Prostate gland (tissue), 2 donors: Measurements from ENCODE around the gene SECTM1. TPM values are rescaled to one million over a fixed set of nuclear protein-coding genes. Genes with fewer than 3 reads are reported as not detected.

Experiments used
- DNase-seq: peaks from one replicate; pipeline ENCODE4 v3.0.0-alpha.2; 2019; ENCODE audit warnings: low spot score
- H3K27ac ChIP-seq, 2 donors: fragments of 200-600 bp; sonication (generic); 2 replicates each; pipeline ENCODE4 v1.5.1; 2017 to 2019
- H3K27me3 ChIP-seq: fragments of 200-600 bp; sonication (generic); replicated peaks from 2 replicates; pipeline ENCODE4 v1.5.1; 2019; ENCODE audit not compliant: insufficient read depth
- H3K36me3 ChIP-seq, 2 donors: fragments of 200-600 bp; sonication (generic); 1 replicate in 1 of 2; 2 replicates in 1 of 2; pipeline versions ENCODE4 v1.5.1 to v1.8.1; 2017 to 2019
- H3K4me1 ChIP-seq: fragments of 200-600 bp; sonication (generic); replicated peaks from 2 replicates; pipeline ENCODE4 v1.5.1; 2019
- H3K4me3 ChIP-seq, 2 donors: fragments of 200-600 bp; sonication (generic); 2 replicates each; pipeline ENCODE4 v1.5.1; 2017 to 2019
- H3K9me3 ChIP-seq: fragments of 200-600 bp; sonication (generic); 2 replicates; pipeline ENCODE4 v1.5.1; 2017
- CTCF ChIP-seq, 4 experiments: fragments of 200-600 bp in 2 of 4; fragments of 450-650 bp in 2 of 4; sonication (generic) in 2 of 4; IDR thresholded peaks; 1 replicate in 3 of 4; 2 replicates in 1 of 4; pipeline ENCODE4 v1.5.1; 2016 to 2019; ENCODE audit warnings: antibody characterized with exemption in 4 of 4, mild to moderate bottlenecking in 2 of 4, moderate library complexity in 2 of 4
- POLR2A ChIP-seq: fragments of 450-650 bp; IDR thresholded peaks from one replicate; pipeline ENCODE4 v1.6.1; 2016; ENCODE audit warnings: antibody characterized with exemption, mild to moderate bottlenecking
- POLR2AphosphoS5 ChIP-seq: sonication (generic); formaldehyde crosslinking; IDR thresholded peaks from one replicate; pipeline ENCODE4 v1.6.1; 2017; ENCODE audit warnings: antibody characterized with exemption
- WGBS: methylation state at CpG from one replicate; pipeline ENCODE4 v1.1.5; 2018; 5-methylcytosine and 5-hydroxymethylcytosine counted together
- intact Hi-C: fragments of 100-400 bp; cut with DNase I; formaldehyde crosslinking; loops from one replicate; pipeline ENCODE4 v1.14.2; 2022
- total RNA-seq, 2 donors: library from RNA; depleted of rRNA; stranded (reverse); fragments of >200 nt; gene quantifications; one replicate each; pipeline ENCODE4 v1.1.0, GENCODE V29; 2016

The SECTM1 gene
- total RNA-seq, 2 donors from 2014 or later, result 9.0 to 12.5 TPM

DNA sequence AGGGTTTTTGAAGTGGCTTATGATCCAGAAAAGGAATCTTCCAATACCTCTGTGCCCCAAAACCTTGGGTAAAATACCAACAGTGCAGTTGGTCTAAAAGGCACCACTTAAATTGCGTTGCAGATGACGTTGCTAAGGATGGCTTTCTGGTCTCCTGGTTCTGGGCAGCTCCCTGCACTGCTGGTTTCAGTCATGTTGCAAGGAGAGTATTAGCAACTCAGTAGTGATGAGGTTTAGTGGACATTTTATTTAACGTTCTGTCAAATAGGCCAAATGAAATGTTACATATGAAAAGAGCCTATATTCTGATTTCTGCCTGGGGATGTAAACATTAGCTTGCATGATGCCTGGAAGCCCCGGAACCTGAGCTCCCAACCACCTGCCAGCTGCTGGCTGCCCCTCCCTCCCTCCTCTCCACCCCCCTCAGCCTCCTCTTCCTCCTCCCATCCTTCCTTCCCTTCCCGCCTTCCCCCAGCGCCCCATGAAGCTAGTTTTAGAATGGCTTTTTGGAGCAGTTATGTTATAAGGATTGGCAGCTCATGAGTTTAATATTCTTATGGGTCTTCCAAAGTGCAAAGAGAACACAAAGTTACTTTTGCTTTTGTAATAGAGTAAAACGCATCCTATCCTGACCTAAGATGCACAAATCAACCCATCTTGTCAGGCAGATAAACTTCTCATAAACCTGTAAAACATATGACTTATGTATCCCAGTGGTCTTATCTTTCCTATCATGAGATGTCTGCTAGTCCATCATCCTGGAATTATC lies 36.9 kb downstream of the SECTM1 start:
- TF ChIP-seq POLR2A (no peak), CTCF (IDR thresholded peaks at IDR 0.05) (no peak), POLR2AphosphoS5 (no peak)
- Histone ChIP-seq H3K4me1 (peaks cover 25% of the 10 kb centered on the region), H3K27me3 (no peaks in the 10 kb centered on the region), H3K4me3 (peak overlapping the region; percentile 35 to 43), H3K27ac (peak overlapping the region; percentile 99), H3K36me3 (no peaks in the 10 kb centered on the region), H3K9me3 (no peaks in the 10 kb centered on the region)
- intact Hi-C loops, result loop anchor here (10.0 kb wide), 1 partner anchor 62 kb away; no protein-coding TSS in a partner anchor
- WGBS, result 35% methylated on average over 7 of the region's 7 CpGs
- DNase-seq, result no peak

DNA sequence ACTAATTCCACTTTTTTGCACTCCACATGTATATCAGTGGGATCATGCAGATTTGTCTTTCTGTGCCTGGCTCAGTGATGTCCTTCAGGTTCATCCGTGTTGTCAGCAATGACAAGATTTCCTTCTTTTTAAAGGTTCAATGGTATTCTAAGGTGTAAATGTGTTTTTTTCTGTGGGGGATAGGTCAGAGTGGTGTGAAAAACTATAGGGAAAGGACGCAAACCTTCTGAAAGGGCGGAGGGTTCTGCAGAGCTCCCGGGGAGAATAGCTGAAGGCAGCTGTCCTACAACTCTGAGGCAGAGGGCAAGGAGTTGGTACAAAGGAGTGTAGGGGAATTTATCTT lies 38.1 kb downstream of the SECTM1 start:
- no peak for TF ChIP-seq POLR2AphosphoS5
- WGBS, result 77% methylated on average over 4 of the region's 4 CpGs
- H3K4me1 ChIP-seq, result peaks cover 25% of the 10 kb centered on the region

DNA sequence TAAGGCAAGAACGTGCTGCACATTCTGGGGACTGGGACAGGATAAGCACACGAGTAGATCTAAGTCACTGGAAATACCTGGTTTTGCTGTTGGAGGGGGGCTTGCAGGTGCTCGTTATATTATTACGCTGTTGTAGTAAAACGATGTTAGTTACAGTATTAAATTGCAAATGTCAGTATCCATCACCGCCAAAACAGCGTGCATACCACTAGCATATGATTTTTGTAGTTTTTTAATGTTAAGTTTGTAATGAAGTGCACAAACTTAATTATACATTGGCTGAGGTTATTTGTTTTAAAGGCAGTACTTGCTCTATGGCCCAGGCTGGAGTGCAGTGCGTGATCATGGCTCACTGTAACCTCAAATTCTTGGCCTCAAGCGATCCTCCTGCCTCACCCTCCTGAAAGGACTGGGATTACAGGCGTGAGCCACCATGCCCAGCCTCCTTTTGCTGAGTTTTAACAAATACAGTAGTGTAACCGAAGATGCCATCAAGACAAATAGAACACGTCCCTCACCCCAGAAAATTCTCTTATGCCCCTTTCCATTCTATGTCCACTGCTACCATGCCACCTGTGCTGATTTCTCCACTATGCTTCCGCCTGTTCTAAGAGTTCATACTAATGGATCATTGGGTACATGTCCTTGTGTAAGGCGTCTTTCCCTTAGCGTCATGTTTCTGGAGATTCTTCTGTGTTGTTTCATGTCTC lies 39.3 kb downstream of the SECTM1 start:
- no peaks in the 10 kb centered on the region for H3K36me3 ChIP-seq
- intact Hi-C loops, result loop anchor here (10.0 kb wide), 1 partner anchor 59 kb away; no protein-coding TSS in a partner anchor

More for the DNA sequence above, 38.1 kb downstream of the SECTM1 start:
- Histone ChIP-seq H3K36me3 (no peaks in the 10 kb centered on the region), H3K4me3 (no peak overlapping the region), H3K9me3 (no peaks in the 10 kb centered on the region), H3K27ac (peak overlapping the region; percentile 99), H3K27me3 (no peaks in the 10 kb centered on the region)
- intact Hi-C loops, result loop anchor here (10.0 kb wide), 1 partner anchor 61 kb away; no protein-coding TSS in a partner anchor
- no peak for DNase-seq

GRCh38 chr17:82292251-82293154 lies 41.1 kb downstream of the SECTM1 start:
- Histone ChIP-seq H3K27me3 (no peaks in the 10 kb centered on the region), H3K27ac (peak overlapping the region; percentile 99), H3K9me3 (no peaks in the 10 kb centered on the region), H3K4me3 (peak overlapping the region; percentile 81 to 82), H3K36me3 (no peaks in the 10 kb centered on the region), H3K4me1 (peaks cover 18% of the 10 kb centered on the region)
- TF ChIP-seq POLR2AphosphoS5, result peak; percentile 100
- TF ChIP-seq CTCF (IDR thresholded peaks at IDR 0.05), result no peak
- peak; percentile 99 for TF ChIP-seq POLR2A
- intact Hi-C loops, result loop anchor here (10.0 kb wide), 1 partner anchor 58 kb away; no protein-coding TSS in a partner anchor
- DNase-seq, result peak; percentile 96
- 6% methylated on average over 53 of the region's 86 CpGs for WGBS

More for the DNA sequence above, 39.3 kb downstream of the SECTM1 start:
- WGBS, result 60% methylated on average over 15 of the region's 15 CpGs
- H3K9me3 ChIP-seq, result no peaks in the 10 kb centered on the region
- DNase-seq, result no peak
- TF ChIP-seq POLR2A (no peak), POLR2AphosphoS5 (no peak), CTCF (IDR thresholded peaks at IDR 0.05) (no peak)
- peak overlapping the region; percentile 26 to 82 for H3K4me3 ChIP-seq
- peaks cover 25% of the 10 kb centered on the region for H3K4me1 ChIP-seq
- H3K27me3 ChIP-seq, result no peaks in the 10 kb centered on the region
- peak overlapping the region; percentile 99 for H3K27ac ChIP-seq
